ENCODE measurements around the gene SORCS2.

The SORCS2 gene

DNA sequence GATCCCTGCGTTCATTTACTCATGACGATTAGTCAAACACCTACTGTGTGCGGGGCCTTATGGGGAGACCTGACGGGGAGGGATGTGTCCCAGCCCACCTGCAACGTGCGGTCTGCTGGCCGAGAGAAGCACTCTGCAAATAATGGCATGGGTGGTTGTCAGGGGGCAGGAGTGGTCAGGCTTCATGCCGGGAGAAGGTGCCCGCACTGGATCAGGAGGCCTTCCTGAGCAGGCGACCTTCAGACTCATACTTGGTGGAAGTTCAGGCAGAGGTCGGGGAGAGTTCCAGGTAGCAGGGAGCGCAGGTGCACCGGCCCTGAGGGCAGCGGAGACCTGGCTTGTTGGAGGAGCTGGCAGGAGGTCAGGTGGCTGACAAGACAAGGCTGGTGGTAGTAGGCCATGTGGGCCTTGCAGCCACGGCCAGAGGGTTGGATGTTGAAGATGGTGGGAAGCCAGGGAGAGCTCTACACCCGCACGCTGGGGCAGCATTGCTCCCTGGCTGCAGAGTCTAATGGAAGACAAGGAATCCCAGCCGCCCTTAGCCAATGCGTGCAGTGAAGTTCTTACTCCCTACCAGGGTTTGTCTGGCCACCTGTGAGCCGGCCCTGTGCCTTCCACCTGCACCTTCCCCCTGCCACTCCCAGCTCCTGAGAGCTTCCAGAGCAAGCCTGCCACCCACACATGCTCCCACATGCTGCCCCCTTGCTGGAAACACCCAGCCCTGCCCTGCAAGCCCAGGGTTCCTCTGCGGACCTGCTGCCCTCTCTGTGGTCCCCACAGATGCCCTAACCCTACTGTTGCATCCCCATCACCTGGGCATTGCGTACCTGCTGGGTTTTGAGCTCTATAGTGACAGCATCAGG is 145.1 kb downstream of the SORCS2 start:
- Histone ChIP-seq H3K27ac (ENCODE audit: low read length) (no peak overlapping the region), H3K9me3 (ENCODE audit: insufficient read depth, low read length) (no peaks in the 10 kb centered on the region), H3K4me2 (ENCODE audit: low read length) (no peak overlapping the region), H3K79me2 (ENCODE audit: low read length) (no peaks in the 10 kb centered on the region), H3K4me1 (ENCODE audit: low read length) (no peaks in the 10 kb centered on the region), H4K20me1 (ENCODE audit: insufficient read depth, low read length) (no peaks in the 10 kb centered on the region), H2AFZ (ENCODE audit: low read depth, low read length) (no peak overlapping the region), H3K4me3 (ENCODE audit: low read length) (no peak overlapping the region), H3K9ac (ENCODE audit: low read length) (no peak overlapping the region), H3K27me3 (ENCODE audit: low read depth, low read length) (no peaks in the 10 kb centered on the region), H3K36me3 (replicated peaks; ENCODE audit: low read depth, low read length) (no peaks in the 10 kb centered on the region)
- TF ChIP-seq, protein P1, sequence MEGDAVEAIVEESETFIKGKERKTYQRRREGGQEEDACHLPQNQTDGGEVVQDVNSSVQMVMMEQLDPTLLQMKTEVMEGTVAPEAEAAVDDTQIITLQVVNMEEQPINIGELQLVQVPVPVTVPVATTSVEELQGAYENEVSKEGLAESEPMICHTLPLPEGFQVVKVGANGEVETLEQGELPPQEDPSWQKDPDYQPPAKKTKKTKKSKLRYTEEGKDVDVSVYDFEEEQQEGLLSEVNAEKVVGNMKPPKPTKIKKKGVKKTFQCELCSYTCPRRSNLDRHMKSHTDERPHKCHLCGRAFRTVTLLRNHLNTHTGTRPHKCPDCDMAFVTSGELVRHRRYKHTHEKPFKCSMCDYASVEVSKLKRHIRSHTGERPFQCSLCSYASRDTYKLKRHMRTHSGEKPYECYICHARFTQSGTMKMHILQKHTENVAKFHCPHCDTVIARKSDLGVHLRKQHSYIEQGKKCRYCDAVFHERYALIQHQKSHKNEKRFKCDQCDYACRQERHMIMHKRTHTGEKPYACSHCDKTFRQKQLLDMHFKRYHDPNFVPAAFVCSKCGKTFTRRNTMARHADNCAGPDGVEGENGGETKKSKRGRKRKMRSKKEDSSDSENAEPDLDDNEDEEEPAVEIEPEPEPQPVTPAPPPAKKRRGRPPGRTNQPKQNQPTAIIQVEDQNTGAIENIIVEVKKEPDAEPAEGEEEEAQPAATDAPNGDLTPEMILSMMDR (IDR thresholded peaks at IDR 0.05; ENCODE audit: low read depth, low read length), result no peak
- TF ChIP-seq EZH2phosphoT487 (IDR thresholded peaks at IDR 0.05; ENCODE audit: low read depth), result no peak

DNA sequence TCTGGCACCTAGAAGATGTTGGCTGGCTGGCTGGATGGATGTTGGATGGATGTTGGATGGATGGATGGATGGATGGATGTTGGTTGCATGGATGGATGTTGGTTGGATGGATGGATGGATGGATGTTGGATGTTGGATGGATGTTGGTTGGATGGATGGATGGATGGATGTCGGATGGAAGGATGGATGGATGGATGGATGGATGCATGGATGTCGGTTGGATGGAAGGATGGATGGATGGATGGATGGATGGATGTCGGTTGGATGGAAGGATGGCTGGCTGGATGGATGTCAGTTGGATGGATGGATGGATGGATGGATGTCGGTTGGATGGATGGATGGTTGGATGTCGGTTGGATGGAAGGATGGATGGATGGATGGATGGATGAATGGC is 145.7 kb downstream of the SORCS2 start:
- Histone ChIP-seq H3K4me3 (ENCODE audit: low read length) (no peak overlapping the region), H4K20me1 (ENCODE audit: insufficient read depth, low read length) (no peaks in the 10 kb centered on the region), H3K4me2 (ENCODE audit: low read length) (no peak overlapping the region), H3K27me3 (ENCODE audit: low read depth, low read length) (no peaks in the 10 kb centered on the region), H3K79me2 (ENCODE audit: low read length) (no peaks in the 10 kb centered on the region), H3K27ac (ENCODE audit: low read length) (no peak overlapping the region), H2AFZ (ENCODE audit: low read depth, low read length) (no peak overlapping the region), H3K9ac (ENCODE audit: low read length) (no peak overlapping the region), H3K4me1 (ENCODE audit: low read length) (no peaks in the 10 kb centered on the region), H3K36me3 (replicated peaks; ENCODE audit: low read depth, low read length) (no peaks in the 10 kb centered on the region), H3K9me3 (ENCODE audit: insufficient read depth, low read length) (no peaks in the 10 kb centered on the region)
- TF ChIP-seq, protein P1 (IDR thresholded peaks at IDR 0.05; ENCODE audit: low read depth, low read length), result no peak
- TF ChIP-seq EZH2phosphoT487 (IDR thresholded peaks at IDR 0.05; ENCODE audit: low read depth), result no peak

DNA sequence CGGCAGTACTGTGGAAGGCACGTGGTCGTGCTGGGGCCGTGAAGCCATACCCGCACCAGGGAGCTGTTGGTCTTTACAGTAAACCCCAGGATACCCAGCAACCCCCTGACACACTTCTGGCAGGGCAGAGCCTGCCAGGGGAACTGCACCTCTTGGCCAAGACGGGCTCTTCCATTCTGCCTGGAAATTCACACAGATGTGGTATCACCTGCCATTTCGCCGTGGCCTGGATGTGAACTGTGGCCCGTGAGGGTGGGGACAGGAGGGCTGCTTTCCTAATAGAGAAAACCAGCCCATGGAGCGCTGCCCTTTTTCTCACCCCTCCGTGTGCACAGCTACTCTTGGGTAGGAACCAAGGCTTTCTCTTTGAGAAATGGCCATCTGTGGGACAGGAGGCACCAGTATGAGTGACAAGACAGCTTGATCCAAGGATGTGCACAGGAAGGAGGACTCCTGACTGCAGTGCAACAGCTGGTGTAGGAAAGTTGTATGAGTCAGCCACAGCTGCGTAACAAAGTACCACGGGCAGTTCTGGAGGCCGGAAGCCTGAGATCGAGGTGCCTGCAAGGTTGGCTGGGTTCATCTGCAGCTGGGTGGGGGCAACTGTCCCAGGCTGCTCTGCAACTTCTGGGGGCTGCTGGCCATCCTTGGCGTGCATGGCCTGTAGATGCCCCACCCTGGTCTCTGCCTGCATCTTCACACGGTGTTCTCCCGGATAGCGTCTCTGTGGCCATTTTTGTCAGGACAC is 146.7 kb downstream of the SORCS2 start:
- Histone ChIP-seq H3K36me3 (replicated peaks; ENCODE audit: low read depth, low read length) (no peaks in the 10 kb centered on the region), H3K27me3 (ENCODE audit: low read depth, low read length) (no peaks in the 10 kb centered on the region), H2AFZ (ENCODE audit: low read depth, low read length) (no peak overlapping the region), H3K4me3 (ENCODE audit: low read length) (no peak overlapping the region), H3K4me1 (ENCODE audit: low read length) (no peaks in the 10 kb centered on the region), H3K27ac (ENCODE audit: low read length) (no peak overlapping the region), H3K9me3 (ENCODE audit: insufficient read depth, low read length) (no peaks in the 10 kb centered on the region), H4K20me1 (ENCODE audit: insufficient read depth, low read length) (no peaks in the 10 kb centered on the region), H3K79me2 (ENCODE audit: low read length) (no peaks in the 10 kb centered on the region), H3K9ac (ENCODE audit: low read length) (no peak overlapping the region), H3K4me2 (ENCODE audit: low read length) (no peak overlapping the region)
- TF ChIP-seq, protein P1 (IDR thresholded peaks at IDR 0.05; ENCODE audit: low read depth, low read length), result no peak

DNA sequence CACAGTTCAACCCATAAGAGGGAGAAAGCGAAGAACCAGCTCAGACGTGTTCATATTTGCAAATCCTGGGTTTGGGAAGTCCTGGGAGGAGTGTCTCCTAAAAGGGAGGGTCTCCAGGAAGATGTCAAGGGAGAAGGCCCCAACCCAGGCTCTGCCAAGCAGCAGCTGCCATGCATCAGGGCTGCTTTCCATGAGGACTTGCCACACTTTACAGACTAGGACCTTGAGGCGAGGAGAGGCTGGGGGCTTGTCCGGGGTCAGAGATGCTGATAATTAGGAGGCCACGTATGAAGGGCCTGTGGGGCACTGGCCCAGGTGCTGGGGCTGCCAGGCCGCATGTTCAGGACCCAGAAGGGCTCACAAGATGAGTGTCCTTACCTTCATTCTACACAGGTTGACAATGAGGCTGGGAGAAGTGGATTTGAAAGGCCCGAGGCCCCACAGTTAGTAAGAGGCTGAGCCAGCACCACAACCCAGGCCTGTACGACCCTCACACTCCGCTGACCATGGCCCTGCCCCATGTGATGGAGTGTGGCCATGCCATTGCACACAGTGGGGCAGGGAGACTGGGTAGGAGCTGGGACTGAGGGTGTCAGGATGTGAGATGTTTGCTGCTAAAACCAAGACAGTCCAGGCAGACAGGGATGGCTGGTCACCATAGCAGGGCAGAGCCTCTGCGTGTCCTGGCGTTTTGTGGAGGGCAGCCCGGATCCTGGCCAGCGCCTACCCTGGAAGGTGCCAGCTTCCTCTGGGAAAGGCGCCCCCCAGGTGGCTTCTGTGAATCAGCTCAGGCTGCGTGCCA is 147.6 kb downstream of the SORCS2 start:
- no peak overlapping the region for H3K27ac ChIP-seq (ENCODE audit: low read length)
- no peak overlapping the region for H3K4me2 ChIP-seq (ENCODE audit: low read length)
- H3K4me1 ChIP-seq (ENCODE audit: low read length), result no peaks in the 10 kb centered on the region
- TF ChIP-seq EZH2phosphoT487 (IDR thresholded peaks at IDR 0.05; ENCODE audit: low read depth), result no peak
- TF ChIP-seq, protein P1 (IDR thresholded peaks at IDR 0.05; ENCODE audit: low read depth, low read length), result no peak
- no peak overlapping the region for H2AFZ ChIP-seq (ENCODE audit: low read depth, low read length)
- no peaks in the 10 kb centered on the region for H3K9me3 ChIP-seq (ENCODE audit: insufficient read depth, low read length)
- H3K79me2 ChIP-seq (ENCODE audit: low read length), result no peaks in the 10 kb centered on the region
- H3K4me3 ChIP-seq (ENCODE audit: low read length), result no peak overlapping the region
- H3K36me3 ChIP-seq (replicated peaks; ENCODE audit: low read depth, low read length), result no peaks in the 10 kb centered on the region
- H4K20me1 ChIP-seq (ENCODE audit: insufficient read depth, low read length), result no peaks in the 10 kb centered on the region
- H3K9ac ChIP-seq (ENCODE audit: low read length), result no peak overlapping the region
- H3K27me3 ChIP-seq (ENCODE audit: low read depth, low read length), result no peaks in the 10 kb centered on the region
